Mesendoderm (in vitro differentiated cells): Measurements from ENCODE around the gene TTLL1.

ENCODE experiments used
- DNase-seq: peaks from one replicate; pipeline ENCODE4 v3.0.0; 2013
- H2AK5ac ChIP-seq: 2 replicates; pipeline ENCODE4 v1.6.1; 2013; ENCODE audit warnings: low read length, inconsistent platforms
- H2BK120ac ChIP-seq: 2 replicates; pipeline ENCODE4 v1.6.1; 2013; ENCODE audit warnings: low read depth, mild to moderate bottlenecking, low read length, moderate library complexity, mixed read lengths
- H2BK15ac ChIP-seq: replicated peaks from 2 replicates; pipeline ENCODE4 v1.6.1; 2013; ENCODE audit warnings: low read depth, mild to moderate bottlenecking, moderate library complexity
- H2BK5ac ChIP-seq: 2 replicates; pipeline ENCODE4 v1.6.1; 2013; ENCODE audit warnings: low read length, inconsistent platforms
- H3K18ac ChIP-seq: 2 replicates; pipeline ENCODE4 v1.6.1; 2013; ENCODE audit warnings: mild to moderate bottlenecking, low read length, mixed read lengths
- H3K23ac ChIP-seq: one replicate; pipeline ENCODE4 v1.6.1; 2013; ENCODE audit warnings: low read length
- H3K27ac ChIP-seq: 2 replicates; pipeline ENCODE4 v1.5.1; 2013; ENCODE audit warnings: low read depth, mild to moderate bottlenecking, inconsistent platforms, low read length, moderate library complexity
- H3K27me3 ChIP-seq: 2 replicates; pipeline ENCODE4 v1.6.1; 2013; ENCODE audit warnings: low read length, control low read depth, mild to moderate bottlenecking, inconsistent platforms; ENCODE audit not compliant: insufficient read depth, poor library complexity
- H3K36me3 ChIP-seq: 2 replicates; pipeline ENCODE4 v1.6.1; 2013; ENCODE audit warnings: low read length, inconsistent platforms; ENCODE audit not compliant: control insufficient read depth, insufficient read depth
- H3K4ac ChIP-seq: one replicate; pipeline ENCODE4 v1.6.1; 2013; ENCODE audit warnings: low read depth, mild to moderate bottlenecking, low read length, moderate library complexity
- H3K4me1 ChIP-seq: 2 replicates; pipeline ENCODE4 v1.6.1; 2013; ENCODE audit warnings: low read depth, low read length, inconsistent platforms; ENCODE audit not compliant: control insufficient read depth
- H3K4me2 ChIP-seq: 2 replicates; pipeline ENCODE4 v1.6.1; 2013; ENCODE audit warnings: low read length
- H3K4me3 ChIP-seq: 2 replicates; pipeline ENCODE4 v1.5.1; 2013; ENCODE audit warnings: mild to moderate bottlenecking, low read length
- H3K56ac ChIP-seq: one replicate; pipeline ENCODE4 v1.6.1; 2013; ENCODE audit warnings: low read length
- H3K79me1 ChIP-seq: 2 replicates; pipeline ENCODE4 v1.6.1; 2013; ENCODE audit warnings: low read length, inconsistent platforms
- H3K79me2 ChIP-seq: 2 replicates; pipeline ENCODE4 v1.6.1; 2013; ENCODE audit warnings: mild to moderate bottlenecking, low read length; ENCODE audit not compliant: control insufficient read depth, insufficient read depth
- H3K9ac ChIP-seq: 2 replicates; pipeline ENCODE4 v1.6.1; 2013; ENCODE audit warnings: low read length, inconsistent platforms
- H4K5ac ChIP-seq: one replicate; pipeline ENCODE4 v1.6.1; 2013; ENCODE audit warnings: low read length
- H4K8ac ChIP-seq: one replicate; pipeline ENCODE4 v1.6.1; 2013; ENCODE audit warnings: low read depth, mild to moderate bottlenecking, control low read depth, low read length, moderate library complexity
- WGBS: extraction: QIAGEN DNeasy Blood & Tissue Kit; methylation state at CpG from one replicate; pipeline ENCODE4 v1.1.7; 2013; ENCODE audit warnings: low lambda C conversion rate, missing lambda C conversion rate; ENCODE audit not compliant: insufficient coverage; ENCODE audit errors: extremely low coverage; 5-methylcytosine and 5-hydroxymethylcytosine counted together

Gene TTLL1

DNA sequence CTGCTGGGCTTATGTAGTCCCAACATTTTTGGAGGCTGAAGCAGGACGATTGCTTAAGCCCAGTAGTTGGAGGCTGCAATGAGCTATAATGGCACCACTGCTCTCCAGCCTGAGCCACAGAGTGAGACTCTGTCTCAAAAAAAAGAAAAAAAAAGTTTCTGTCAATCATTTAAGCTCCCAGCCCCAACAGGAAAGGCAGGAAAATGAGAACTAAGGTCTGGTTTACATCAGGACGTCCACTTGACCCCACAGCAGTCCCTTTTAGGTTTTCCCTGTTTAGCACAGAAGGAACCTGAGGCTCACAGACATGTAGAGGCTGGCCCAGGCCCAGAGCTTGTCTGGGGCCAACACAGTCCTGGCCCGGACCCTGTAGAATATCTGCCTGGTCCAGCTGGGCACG is 9.2 kb upstream of the TTLL1 start:
- Histone ChIP-seq H2BK15ac (no peak overlapping the region), H2AK5ac (no peak overlapping the region), H4K5ac (no peak overlapping the region), H3K4ac (no peak overlapping the region), H3K36me3 (no peaks in the 10 kb centered on the region), H3K4me2 (no peak overlapping the region), H3K9ac (no peak overlapping the region), H3K4me1 (no peaks in the 10 kb centered on the region), H2BK120ac (no peak overlapping the region), H3K27me3 (no peaks in the 10 kb centered on the region), H3K4me3 (no peak overlapping the region), H2BK5ac (no peak overlapping the region), H3K56ac (no peak overlapping the region), H4K8ac (no peak overlapping the region), H3K27ac (no peak overlapping the region), H3K79me2 (no peaks in the 10 kb centered on the region), H3K79me1 (no peaks in the 10 kb centered on the region), H3K23ac (no peak overlapping the region), H3K18ac (no peak overlapping the region)
- no peak for DNase-seq
- WGBS = no CpG with 5 or more reads among the region's 4 CpGs

GRCh38 chr22:43096420-43096819 is 7.2 kb upstream of the TTLL1 start:
- H2BK5ac ChIP-seq = no peak overlapping the region
- no peaks in the 10 kb centered on the region for H3K79me2 ChIP-seq
- no peaks in the 10 kb centered on the region for H3K36me3 ChIP-seq
- H3K9ac ChIP-seq = no peak overlapping the region
- no peak overlapping the region for H3K4me3 ChIP-seq
- H3K23ac ChIP-seq = no peak overlapping the region
- no peak overlapping the region for H4K8ac ChIP-seq
- H3K27me3 ChIP-seq = no peaks in the 10 kb centered on the region
- H3K4me1 ChIP-seq = no peaks in the 10 kb centered on the region
- no peaks in the 10 kb centered on the region for H3K79me1 ChIP-seq
- H2AK5ac ChIP-seq = no peak overlapping the region
- H3K18ac ChIP-seq = no peak overlapping the region
- WGBS = no CpG with 5 or more reads among the region's 8 CpGs
- H2BK120ac ChIP-seq = no peak overlapping the region
- H3K4ac ChIP-seq = no peak overlapping the region
- H3K27ac ChIP-seq = no peak overlapping the region
- DNase-seq = no peak
- no peak overlapping the region for H3K56ac ChIP-seq
- H2BK15ac ChIP-seq = no peak overlapping the region
- H3K4me2 ChIP-seq = no peak overlapping the region
- H4K5ac ChIP-seq = no peak overlapping the region

DNA sequence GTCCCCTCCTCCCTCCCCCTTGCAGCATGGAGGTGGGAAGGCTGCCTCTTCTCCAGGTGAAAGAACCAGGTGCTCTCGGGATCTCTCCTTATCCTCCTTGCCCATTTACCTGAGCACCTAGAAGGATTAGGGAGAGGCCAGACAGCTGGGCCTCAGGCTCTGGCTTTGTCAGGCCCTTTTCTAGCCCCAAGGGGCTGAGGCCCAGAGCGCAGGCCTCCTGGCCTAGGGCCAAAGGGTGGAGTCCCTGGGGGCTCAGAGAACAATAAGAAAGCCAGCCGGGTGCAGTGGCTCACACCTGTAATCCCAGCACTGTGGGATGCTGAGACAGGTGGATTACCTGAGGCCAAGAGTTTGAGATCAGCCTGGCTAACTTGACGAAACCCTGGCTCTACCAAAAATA is 5.4 kb upstream of the TTLL1 start:
- Histone ChIP-seq H3K9ac (no peak overlapping the region), H3K27me3 (no peaks in the 10 kb centered on the region), H3K4me1 (no peaks in the 10 kb centered on the region), H3K36me3 (no peaks in the 10 kb centered on the region), H3K18ac (no peak overlapping the region), H3K79me1 (no peaks in the 10 kb centered on the region), H3K27ac (no peak overlapping the region), H3K56ac (no peak overlapping the region), H3K4me3 (no peak overlapping the region), H3K79me2 (no peaks in the 10 kb centered on the region), H4K5ac (no peak overlapping the region), H2AK5ac (no peak overlapping the region), H2BK15ac (no peak overlapping the region), H2BK5ac (no peak overlapping the region), H3K4ac (no peak overlapping the region), H3K4me2 (no peak overlapping the region), H4K8ac (no peak overlapping the region), H2BK120ac (no peak overlapping the region), H3K23ac (no peak overlapping the region)
- WGBS = no CpG with 5 or more reads among the region's 4 CpGs
- DNase-seq = no peak

DNA sequence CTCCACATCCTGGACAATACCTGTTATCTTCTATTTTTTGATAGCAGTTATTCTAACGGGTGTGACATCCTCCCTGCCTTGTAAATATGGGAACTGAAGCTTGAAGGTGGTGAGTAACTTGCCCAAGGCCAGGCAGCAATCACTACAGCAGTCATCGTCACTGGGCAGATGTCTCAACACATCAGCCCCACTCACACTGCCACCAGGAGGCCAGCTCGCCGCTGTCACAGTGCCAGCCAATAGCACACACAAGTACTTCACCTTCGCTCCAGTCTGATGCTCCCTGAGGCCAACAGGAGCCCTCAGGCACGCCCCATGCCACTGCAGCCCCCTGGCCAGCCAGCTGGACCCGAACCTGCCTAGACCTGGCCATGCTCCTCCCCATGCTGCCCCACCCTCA is 4.9 kb upstream of the TTLL1 start:
- Histone ChIP-seq H2BK15ac (no peak overlapping the region), H3K56ac (no peak overlapping the region), H3K9ac (no peak overlapping the region), H3K4me1 (no peaks in the 10 kb centered on the region), H3K4me3 (no peak overlapping the region), H3K4ac (no peak overlapping the region), H3K79me1 (no peaks in the 10 kb centered on the region), H3K36me3 (no peaks in the 10 kb centered on the region), H3K79me2 (no peaks in the 10 kb centered on the region), H2AK5ac (no peak overlapping the region), H3K27ac (no peak overlapping the region), H3K23ac (no peak overlapping the region), H2BK5ac (no peak overlapping the region), H3K27me3 (no peaks in the 10 kb centered on the region), H2BK120ac (no peak overlapping the region), H3K18ac (no peak overlapping the region), H3K4me2 (no peak overlapping the region), H4K5ac (no peak overlapping the region), H4K8ac (no peak overlapping the region)
- peak; percentile 44 for DNase-seq
- WGBS = no CpG with 5 or more reads among the region's 7 CpGs

DNA sequence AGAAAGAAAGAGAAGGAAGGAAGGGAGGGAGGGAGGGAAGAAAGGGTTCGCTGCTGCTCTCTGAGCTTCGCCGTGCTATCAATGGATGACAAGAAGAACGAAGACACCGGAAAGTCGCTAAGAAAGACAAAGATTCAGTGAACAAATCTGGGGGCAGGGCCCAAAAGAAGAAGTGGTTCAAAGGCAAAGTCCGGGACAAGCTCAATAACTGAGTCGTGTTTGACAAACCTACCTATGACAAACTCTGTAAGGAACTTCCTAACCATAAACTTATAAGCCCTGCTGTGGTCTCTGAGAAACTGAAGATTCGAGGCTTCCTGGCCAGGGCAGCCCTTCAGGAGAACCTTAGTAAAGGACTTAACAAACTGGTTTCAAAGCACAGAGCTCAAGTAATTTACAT is 2.9 kb upstream of the TTLL1 start:
- Histone ChIP-seq H3K56ac (no peak overlapping the region), H3K79me1 (no peaks in the 10 kb centered on the region), H4K8ac (no peak overlapping the region), H3K79me2 (no peaks in the 10 kb centered on the region), H3K27me3 (no peaks in the 10 kb centered on the region), H2BK15ac (no peak overlapping the region), H3K36me3 (no peaks in the 10 kb centered on the region), H3K4me2 (no peak overlapping the region), H3K4me1 (no peaks in the 10 kb centered on the region), H3K18ac (no peak overlapping the region), H2AK5ac (no peak overlapping the region), H2BK120ac (no peak overlapping the region), H3K4ac (no peak overlapping the region), H3K4me3 (no peak overlapping the region), H2BK5ac (no peak overlapping the region), H3K9ac (no peak overlapping the region), H3K23ac (no peak overlapping the region), H3K27ac (no peak overlapping the region), H4K5ac (no peak overlapping the region)
- WGBS = no CpG with 5 or more reads among the region's 9 CpGs
- DNase-seq = no peak

GRCh38 chr22:43090130-43090789 is 1.1 kb upstream of the TTLL1 start:
- Histone ChIP-seq H3K4me3 (no peak overlapping the region), H3K27me3 (no peaks in the 10 kb centered on the region), H3K27ac (no peak overlapping the region), H2BK15ac (no peak overlapping the region), H3K36me3 (no peaks in the 10 kb centered on the region), H3K79me2 (no peaks in the 10 kb centered on the region), H3K23ac (no peak overlapping the region), H3K9ac (no peak overlapping the region), H3K79me1 (no peaks in the 10 kb centered on the region), H4K5ac (no peak overlapping the region), H2BK5ac (no peak overlapping the region), H3K18ac (no peak overlapping the region), H2BK120ac (no peak overlapping the region), H3K4ac (no peak overlapping the region), H3K4me1 (no peaks in the 10 kb centered on the region), H2AK5ac (no peak overlapping the region), H3K4me2 (no peak overlapping the region), H3K56ac (no peak overlapping the region), H4K8ac (no peak overlapping the region)
- WGBS = no CpG with 5 or more reads among the region's 6 CpGs
- DNase-seq = peak; percentile 52
